GM18505 (cell line): ENCODE data around the gene CTIF.

Experiments
- ATAC-seq: cut with Tn5 transposase; IDR thresholded peaks from one replicate; pipeline ENCODE4 v1.9.1; 2021; ENCODE audit not compliant: unreplicated experiment
- POLR2A ChIP-seq: IDR thresholded peaks from 4 replicates; pipeline ENCODE4 v1.6.1; 2011; ENCODE audit warnings: borderline replicate concordance; ENCODE audit not compliant: insufficient read depth, insufficient read length; ENCODE audit errors: extremely low read depth

Gene CTIF

DNA sequence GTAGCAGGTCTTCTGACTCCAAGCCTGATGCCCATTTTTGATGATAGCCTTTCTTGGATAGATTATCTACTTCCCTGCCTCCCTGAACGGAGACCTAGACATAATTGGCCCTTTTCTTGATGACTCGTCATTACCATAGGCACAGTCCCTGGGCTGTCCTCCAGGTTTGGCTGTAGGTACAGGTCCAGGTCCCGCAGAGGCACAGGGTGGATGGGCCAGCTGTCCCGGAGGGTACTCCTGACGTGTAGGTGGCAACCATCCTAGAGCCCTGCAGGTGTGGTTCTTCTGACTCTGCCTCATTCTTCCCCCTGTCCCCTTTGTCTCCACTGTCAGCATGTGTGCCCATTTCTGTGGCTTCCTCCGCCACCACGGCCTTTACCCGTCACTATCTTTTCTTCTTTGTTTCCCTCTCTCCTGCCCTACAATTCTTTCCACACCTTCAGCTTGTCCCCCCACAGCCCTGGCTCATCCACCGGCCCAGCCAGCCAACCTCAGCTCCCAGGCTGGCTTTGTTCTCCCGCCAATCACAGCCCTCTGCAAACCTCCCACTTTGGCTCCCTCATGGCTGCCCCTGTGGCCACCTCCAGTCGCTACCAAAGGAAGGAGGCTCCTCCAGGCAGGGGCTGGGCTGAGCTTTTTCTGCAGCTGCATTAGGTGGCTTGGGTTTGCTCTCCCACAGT is 309.1 kb downstream of the CTIF start:
- TF ChIP-seq POLR2A = no peak

DNA sequence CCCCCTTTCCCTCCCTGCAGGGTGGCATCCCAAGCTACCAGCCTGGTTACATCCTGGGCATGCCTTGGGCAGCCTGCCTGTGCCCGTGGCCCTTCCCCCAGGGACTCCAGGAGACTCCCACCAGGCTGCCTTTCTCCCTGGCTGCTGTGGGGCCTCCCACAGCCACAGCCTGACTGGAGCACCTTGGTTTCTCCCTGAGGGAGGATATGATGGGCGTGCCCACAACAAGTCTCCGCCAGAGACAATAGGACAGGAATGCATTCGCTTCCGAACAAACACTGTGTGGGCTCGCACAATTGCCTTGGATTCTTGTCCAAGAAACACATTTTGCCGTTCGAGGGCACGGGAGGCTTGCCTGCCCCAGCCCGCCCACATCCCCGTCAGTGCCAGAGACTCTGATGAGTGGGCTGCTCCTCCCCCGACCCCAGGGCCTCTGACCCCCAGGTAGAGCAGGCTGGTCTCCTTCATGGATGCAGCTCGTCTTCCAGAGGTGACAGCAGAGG is 309.9 kb downstream of the CTIF start:
- no peak for TF ChIP-seq POLR2A
- ATAC-seq = no peak

More for the DNA sequence above, 309.1 kb downstream of the CTIF start:
- no peak for ATAC-seq

DNA sequence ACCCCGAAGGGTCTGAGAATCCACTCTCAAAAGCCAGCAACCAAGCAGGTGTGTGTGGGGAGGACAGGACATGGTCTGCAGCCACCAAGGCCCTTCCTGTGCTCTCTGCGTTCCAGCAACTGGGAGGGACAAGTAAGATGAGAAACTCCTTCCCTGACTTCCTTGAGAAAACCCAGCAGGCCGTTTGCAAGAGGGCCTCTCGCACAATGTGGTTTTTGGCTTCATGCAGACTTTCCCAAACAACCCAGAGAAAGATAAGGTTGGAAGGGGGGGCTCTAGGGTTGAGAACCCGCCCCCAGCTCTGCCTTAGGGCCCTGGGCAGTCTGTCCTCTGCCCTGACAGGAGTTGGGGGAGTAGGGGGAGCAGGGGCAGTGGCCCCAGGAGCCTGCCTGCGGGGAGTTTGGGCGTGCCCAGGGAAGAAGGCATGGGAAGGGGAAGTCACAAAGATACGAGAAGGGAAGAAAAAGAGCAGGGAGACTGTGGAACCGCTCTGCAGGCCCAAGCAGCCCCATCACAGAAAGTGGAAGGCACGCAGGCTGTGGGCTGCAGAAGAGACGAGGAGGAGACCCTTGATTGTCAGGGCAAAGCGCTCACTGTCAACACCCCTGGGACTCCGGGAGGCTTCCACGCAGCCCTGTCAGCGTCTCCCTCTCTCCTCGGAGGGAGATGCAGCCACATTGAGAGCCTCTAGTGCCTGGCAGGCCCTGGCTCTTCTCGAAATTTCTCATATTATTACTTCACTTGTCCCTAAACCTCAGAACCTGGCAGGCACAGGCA is 312.2 kb downstream of the CTIF start:
- no peak for TF ChIP-seq POLR2A
- no peak for ATAC-seq

DNA sequence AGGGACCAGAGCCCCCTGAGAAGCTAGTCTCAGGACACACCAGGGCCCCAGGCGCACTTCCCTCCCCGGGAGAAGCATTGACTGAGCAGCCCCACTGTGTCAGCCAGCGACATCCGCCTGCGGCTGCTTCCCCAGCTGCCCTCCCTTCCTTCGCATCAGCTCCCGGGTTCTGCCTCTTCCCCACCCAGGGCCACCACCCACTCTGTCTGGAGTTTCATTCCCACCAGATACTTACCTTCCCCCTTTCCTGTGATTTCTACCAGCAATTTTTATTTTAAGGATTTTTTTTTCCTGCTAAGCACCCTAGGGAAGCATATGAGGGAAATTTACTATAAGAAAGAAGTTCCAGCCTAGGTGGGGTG is 312.7 kb downstream of the CTIF start:
- no peak for ATAC-seq
- TF ChIP-seq POLR2A = no peak

DNA sequence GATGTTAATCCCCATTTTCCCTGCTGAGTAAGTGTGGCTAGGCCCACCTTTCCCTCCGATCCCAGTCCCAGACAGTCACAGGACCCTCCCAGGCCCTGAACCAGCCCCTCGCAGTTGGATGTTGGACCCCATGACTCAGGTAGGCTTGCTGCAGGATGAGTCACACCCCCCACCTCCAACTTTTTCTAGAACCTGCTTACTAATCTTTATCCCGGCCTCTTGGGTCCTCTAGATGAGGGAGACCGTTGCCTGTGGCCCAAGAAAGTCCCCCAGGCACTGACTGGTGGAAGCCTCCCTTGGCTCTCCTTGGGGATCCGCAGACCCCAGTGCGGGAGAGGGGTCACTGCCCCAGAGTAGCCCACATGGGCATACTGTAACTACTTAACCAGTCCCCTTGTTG is 313.5 kb downstream of the CTIF start:
- no peak for ATAC-seq
- TF ChIP-seq POLR2A = no peak

DNA sequence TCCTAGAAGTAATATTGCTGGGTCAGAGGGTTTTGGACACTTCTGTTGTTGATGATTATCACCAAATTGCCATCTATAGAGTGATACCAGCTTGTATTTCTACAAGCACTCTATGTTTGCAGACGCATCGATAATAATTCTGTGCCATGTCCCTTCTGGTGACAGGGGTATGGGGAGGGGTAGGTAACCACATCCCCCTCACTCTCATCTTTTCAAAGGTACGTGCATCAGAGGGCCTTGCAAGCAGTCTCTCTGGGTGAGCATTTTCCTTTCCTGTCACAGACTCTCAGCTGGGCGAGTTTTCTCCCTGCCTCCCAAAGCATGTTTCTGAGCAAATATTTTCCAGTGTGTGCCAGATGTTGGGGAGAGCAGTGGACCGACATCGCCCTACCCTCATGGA is 314.0 kb downstream of the CTIF start:
- TF ChIP-seq POLR2A = no peak
- ATAC-seq = no peak

DNA sequence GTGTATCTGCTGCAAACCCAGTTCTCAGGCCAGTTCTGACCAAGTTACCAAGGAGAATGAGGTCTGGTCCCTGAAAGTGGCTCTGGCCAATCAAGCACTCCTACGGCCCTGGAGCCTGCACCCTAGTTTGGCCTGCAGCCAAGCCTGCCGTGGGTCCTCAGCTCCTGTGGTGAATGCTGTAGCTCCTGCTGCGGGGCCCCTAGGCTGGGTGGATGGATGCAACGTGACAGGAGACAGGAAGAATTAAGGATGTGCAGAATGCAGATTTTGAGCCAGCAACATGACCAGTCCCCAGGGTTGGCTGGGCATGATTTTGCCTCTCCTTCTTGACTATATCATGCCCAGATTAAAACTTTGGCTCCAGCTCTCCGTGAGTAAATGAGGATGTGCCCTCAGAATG is 314.8 kb downstream of the CTIF start:
- no peak for TF ChIP-seq POLR2A
- no peak for ATAC-seq

DNA sequence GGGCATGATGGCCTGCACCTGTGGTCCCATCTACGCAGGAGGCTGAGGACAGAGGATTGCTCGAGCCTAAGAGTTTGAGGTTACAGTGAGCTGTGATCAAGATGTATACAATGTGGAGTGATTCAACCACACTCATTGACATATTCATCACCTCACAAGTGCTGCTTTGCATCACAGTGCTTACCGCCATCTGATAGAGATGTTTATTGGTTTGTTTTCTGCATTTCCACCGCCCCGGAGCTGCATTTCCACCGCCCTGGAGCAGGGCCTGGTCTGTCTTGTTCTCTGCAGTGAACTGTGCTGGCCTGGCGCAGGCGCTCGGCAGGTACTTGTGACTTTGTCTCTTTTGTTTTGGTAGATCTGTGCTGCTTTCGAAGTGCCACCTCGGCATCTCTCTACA is 315.9 kb downstream of the CTIF start:
- no peak for TF ChIP-seq POLR2A
- no peak for ATAC-seq

DNA sequence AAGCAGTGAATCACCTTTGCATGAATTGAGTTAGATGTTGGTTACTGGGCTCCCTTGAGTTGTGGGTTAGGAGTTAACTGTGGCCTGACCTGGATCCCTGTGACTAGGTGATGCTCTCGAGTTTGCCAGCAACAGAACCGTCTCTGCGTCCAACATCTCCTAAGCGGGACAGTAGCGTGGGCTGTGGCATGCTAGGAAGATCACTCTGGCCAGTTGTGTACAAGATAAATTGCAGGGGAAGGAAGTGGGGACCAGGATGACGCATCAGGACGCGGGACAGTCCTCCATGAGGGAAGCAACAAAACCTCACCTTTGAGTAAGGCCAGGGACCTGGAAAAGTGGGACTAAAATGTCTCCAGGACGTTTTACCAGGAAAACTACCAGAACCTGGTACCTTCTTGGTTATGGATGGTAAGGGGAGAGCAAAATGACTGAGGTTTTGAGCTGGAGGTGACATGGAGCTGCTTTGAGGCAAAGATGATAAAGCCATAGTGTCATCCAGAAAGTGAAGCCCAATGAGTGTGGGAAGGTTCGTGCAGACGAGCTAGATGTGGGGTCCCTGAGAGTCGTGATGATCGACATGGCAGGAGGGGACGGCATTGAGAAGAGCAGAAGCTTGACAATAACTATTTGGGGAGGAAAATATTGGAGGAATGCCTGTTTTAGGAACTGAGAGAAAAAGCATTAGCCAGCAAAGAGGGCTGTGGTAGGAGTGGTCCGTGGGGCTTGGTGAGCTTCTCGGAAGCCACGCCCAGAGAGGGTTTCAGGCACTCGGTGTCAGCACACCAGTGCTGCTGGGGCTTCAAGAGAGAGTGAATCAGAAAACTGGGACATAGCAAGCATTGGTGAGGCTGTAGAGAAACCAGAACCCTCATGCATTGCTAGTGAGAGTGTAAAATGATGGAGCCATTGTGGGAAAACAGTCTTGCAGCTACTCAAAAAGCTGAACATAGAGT is 316.9 kb downstream of the CTIF start:
- TF ChIP-seq POLR2A = no peak
- ATAC-seq = no peak

DNA sequence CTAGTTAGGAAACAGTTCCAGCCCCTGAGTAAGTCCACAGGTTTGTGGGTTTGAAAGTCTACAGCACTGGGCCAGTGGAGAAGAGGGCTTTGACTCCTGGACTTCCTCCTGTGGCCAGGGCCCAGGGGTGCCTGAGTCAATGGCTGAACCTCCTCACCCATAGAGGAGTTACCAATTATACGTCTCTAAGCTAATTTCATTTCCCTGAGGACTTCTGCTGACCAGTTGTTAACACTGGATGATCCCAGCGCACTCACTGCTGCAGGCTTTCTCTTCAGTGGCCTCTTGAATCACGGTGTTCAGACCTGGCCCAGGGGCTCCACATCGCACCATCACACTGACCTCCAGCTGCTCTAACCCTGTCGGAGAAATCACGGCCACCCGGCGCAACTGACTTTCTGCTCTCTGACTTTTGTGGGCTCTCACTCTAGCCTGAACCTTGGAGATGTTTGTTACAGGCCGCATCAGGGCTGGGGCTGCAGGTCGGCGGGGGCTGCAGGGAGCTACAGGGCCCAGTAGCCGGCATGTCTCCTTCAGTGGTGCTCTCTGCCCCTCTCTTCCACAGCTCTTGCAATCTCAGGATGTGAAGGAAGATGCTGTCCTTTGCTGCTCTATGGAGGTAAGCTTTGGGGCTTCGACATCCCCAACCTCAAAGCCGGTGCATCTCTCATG is 318.3 kb downstream of the CTIF start:
- ATAC-seq = no peak
- no peak for TF ChIP-seq POLR2A

DNA sequence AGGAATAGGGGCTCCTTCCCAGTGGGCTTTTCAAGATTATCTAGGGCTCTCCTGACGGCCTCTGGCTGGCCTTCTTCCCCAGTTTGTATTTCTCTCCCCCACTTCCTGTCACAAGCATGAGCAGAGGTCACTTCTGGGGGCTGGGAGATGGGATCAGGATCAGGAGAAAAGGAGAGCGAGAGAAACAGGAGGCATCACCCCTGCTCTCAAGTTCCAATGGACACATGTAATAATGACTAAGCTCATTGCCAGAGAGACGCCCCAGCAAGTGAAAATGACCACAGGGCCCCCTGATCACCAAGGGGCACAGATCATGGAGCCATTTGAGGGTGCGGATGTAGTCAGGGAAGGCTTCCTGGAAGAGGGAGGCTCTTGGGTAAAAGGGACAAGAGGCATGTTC is 319.8 kb downstream of the CTIF start:
- no peak for TF ChIP-seq POLR2A
- no peak for ATAC-seq

DNA sequence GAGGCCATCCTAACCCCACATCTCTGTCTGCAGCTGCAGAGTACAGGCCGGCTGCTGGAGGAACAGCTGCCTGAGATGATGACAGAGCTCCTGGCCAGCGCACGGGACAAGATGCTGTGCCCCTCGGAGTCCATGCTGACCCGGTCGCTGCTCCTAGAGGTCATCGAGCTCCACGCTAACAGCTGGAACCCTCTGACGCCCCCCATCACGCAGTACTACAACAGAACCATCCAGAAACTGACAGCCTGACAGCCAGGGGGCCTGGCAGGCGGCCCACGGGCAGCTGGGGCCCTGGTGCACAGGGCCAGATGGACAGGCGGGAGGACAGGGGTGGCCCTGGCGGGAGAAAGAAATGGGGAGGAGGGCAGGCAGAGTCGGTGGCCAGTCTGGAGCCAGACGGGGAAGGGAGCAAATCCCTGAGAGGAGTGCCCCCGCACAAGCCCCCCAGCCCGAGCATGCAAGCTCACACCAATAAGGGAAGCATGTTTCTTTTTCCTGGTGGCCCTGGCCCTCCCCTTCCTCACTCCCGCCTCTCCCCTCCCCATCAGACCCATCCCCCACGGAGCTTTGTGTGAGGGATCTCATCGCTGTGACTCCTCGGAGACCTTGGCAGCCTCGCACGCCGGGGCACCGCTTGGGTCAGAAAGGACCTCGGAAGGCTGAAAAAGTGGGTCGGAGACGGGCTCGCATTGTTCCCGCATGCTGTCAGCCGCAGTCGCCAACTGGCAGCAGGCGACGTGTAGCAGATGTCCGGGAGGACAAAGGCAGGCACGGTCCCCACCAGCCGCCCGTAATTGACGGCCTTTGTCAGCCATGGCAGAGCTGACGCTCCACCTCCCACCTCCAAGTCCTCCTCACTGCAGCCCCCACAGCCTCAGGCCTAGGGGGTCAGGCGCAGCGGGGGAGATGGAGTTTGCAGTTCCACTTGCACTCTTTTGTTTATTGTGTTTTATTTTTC is 320.8 kb downstream of the CTIF start:
- TF ChIP-seq POLR2A = no peak
- no peak for ATAC-seq
